HepG2 (cell line): ENCODE results near the gene CYBRD1. TPM values are rescaled to one million over a fixed set of nuclear protein-coding genes. Genes with fewer than 3 reads are reported as not detected.

Experiments used
- ARID3A ChIP-seq: IDR thresholded peaks from 2 replicates; pipeline ENCODE4 v1.6.1; 2012; ENCODE audit warnings: low read depth, low read length, improper control_type of control experiment
- RFX5 ChIP-seq: IDR thresholded peaks from 2 replicates; pipeline ENCODE4 v1.6.1; 2011; ENCODE audit warnings: low read depth, low read length, improper control_type of control experiment
- SRSF4 ChIP-seq: fragments of 200-400 bp; formaldehyde crosslinking; IDR thresholded peaks from one replicate; pipeline ENCODE4 v1.6.1; 2018; ENCODE audit warnings: mild to moderate bottlenecking, low read depth, low read length, moderate library complexity; ENCODE audit not compliant: poor library complexity, severe bottlenecking
- ZBTB1 ChIP-seq: sonication (generic); formaldehyde crosslinking; IDR thresholded peaks from 2 replicates; pipeline ENCODE4 v1.4.0; 2020; ENCODE audit warnings: missing genetic modification reagents, borderline replicate concordance
- ZNF432 ChIP-seq: sonication (generic); formaldehyde crosslinking; IDR thresholded peaks from 2 replicates; pipeline ENCODE4 v1.5.0; 2020; ENCODE audit warnings: missing genetic modification reagents, mild to moderate bottlenecking, borderline replicate concordance
- ZNF549 ChIP-seq: sonication (generic); formaldehyde crosslinking; IDR thresholded peaks from 2 replicates; pipeline ENCODE4 v1.5.0; 2020; ENCODE audit warnings: missing genetic modification reagents
- ZNF724P ChIP-seq: sonication (generic); formaldehyde crosslinking; IDR thresholded peaks from 2 replicates; pipeline ENCODE4 v1.8.0; 2022; ENCODE audit warnings: missing genetic modification reagents, borderline replicate concordance
- polyA plus RNA-seq, 8 experiments: library from polyadenylated mRNA; depleted of rRNA in 3 of 8; stranded (reverse) in 7 of 8; unstranded in 1 of 8; fragments of >200 nt; fragmentation: Illumina TruSeq in 4 of 8; extraction: Trizol in 4 of 8; gene quantifications; 2 replicates each; pipeline versions ENCODE4 v1.2.1 to v1.2.3, GENCODE V29; 2011 to 2016; ENCODE audit warnings: low read depth in 4 of 8, missing spikeins in 1 of 8, mixed read lengths in 1 of 8; ENCODE audit not compliant: insufficient read depth in 1 of 8
- total RNA-seq, 5 experiments: library from RNA; depleted of rRNA; stranded (reverse); fragments of >200 nt; fragmentation: Illumina TruSeq; extraction: Trizol; gene quantifications; 2 replicates each; pipeline ENCODE4 v1.2.3, GENCODE V29; 2016; ENCODE audit warnings: low read depth in 1 of 5
- TF ChIP-seq, protein P1 (sequence below): sonication (generic); formaldehyde crosslinking; IDR thresholded peaks from 2 replicates; pipeline ENCODE4 v1.4.0; 2020; ENCODE audit warnings: missing genetic modification reagents, borderline replicate concordance

Gene CYBRD1
- total and polyA plus RNA-seq, 2 of the 13 experiments (the other 11 are each of a cell fraction or from before 2014, with no cell fraction given), result 0.13 to 0.42 TPM

DNA sequence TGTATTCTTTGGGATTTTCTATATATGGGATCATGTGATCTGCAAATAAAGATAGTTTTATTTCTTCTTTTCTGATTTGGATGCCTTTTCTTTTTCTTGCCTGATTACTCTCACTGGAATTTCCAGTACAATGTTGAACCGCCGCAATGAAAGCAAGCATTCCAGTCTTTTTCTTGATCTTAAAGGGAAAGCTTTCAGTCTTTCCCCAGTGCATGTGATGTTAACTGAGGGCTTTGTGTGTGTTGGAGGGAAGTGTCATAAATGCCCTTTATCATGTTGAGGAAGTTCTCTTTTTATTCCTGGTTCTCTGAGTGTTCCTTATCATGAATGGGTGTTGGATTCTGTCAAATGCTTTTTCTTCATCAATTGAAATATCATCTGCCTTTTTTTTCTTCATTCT lies 16.9 kb upstream of the CYBRD1 start (continued):
- TF ChIP-seq ZNF724P (CRISPR knock-in tag), result no peak
- TF ChIP-seq ZBTB1 (CRISPR knock-in tag), result no peak
- no peak for TF ChIP-seq ZNF549
- TF ChIP-seq, protein P1, sequence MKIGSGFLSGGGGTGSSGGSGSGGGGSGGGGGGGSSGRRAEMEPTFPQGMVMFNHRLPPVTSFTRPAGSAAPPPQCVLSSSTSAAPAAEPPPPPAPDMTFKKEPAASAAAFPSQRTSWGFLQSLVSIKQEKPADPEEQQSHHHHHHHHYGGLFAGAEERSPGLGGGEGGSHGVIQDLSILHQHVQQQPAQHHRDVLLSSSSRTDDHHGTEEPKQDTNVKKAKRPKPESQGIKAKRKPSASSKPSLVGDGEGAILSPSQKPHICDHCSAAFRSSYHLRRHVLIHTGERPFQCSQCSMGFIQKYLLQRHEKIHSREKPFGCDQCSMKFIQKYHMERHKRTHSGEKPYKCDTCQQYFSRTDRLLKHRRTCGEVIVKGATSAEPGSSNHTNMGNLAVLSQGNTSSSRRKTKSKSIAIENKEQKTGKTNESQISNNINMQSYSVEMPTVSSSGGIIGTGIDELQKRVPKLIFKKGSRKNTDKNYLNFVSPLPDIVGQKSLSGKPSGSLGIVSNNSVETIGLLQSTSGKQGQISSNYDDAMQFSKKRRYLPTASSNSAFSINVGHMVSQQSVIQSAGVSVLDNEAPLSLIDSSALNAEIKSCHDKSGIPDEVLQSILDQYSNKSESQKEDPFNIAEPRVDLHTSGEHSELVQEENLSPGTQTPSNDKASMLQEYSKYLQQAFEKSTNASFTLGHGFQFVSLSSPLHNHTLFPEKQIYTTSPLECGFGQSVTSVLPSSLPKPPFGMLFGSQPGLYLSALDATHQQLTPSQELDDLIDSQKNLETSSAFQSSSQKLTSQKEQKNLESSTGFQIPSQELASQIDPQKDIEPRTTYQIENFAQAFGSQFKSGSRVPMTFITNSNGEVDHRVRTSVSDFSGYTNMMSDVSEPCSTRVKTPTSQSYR (CRISPR knock-in tag), result no peak
- TF ChIP-seq SRSF4, result no peak
- no peak for TF ChIP-seq ZNF432
- TF ChIP-seq ARID3A, result no peak
- TF ChIP-seq RFX5, result no peak
